Activated T-helper 1 cell treated with Interleukin-2 at 50 U/mL for 16 hours (primary cell): ENCODE data around the gene TP73.

Source experiments
- DNase-seq: peaks from one replicate; pipeline ENCODE4 v3.0.0-alpha.2; 2020; ENCODE audit warnings: low read depth

TP73 gene

DNA sequence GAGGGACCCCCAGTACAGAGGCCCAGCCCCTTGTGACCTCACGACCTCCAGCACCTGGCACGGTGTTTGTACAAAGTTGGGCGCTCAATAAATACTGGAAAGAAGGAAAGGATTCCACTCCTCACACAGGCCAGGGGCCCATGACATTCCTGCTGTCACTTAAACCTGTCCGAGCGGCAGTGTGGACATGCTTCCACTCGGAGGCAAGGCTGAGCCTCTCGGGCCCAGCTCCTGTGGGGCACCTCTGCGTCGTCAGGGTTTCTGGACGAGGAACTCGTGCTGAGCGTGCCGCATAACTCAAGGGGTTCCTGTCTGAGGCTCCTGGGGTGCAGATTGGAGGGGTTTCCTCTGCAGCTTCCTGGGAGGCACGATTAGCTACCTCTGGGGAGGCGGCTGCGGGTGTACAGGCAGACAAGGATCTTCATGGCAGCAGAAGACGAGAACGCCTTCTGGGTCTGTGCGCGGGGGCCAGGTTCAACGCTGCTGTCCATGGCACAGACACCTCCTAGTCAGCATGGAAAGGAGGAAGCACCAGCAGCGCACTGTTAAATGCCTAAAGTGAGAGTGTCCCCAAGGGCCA is 116.6 kb downstream of the TP73 start:
- no peak for DNase-seq

DNA sequence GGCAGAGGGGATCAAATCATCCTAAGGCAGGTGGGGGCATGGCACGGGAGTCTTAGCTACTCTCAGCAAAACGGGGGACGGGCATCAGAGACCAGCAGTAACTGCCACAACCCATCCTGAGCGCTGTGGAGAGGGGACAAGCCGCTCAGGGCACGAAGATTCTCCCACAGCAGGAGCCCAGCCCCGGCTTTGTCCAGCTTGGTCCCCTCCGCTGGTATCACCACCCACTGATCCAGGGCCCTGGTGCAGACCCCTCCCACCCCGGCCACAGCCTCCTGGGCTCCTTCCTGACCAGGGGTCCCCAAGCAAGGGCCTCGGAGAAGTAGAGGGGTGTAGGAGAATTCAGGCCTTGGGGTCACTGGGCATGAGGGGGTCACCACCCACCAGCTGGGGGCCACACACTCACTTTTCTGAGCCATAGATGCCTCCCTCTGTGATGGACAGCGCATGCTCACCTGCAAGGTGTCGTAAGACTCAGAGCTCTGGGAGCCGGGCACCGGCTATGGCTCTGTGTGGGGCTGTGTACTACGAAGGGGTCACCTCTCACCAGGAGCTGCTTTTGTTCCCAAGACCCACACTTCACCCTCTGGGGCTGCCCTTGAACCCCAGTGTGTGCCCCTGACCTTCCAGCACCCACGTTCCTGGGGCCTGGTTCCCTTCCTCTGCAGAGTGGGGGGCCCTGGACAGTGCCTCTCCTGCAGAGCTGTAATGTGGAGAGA is 117.9 kb downstream of the TP73 start:
- no peak for DNase-seq

DNA sequence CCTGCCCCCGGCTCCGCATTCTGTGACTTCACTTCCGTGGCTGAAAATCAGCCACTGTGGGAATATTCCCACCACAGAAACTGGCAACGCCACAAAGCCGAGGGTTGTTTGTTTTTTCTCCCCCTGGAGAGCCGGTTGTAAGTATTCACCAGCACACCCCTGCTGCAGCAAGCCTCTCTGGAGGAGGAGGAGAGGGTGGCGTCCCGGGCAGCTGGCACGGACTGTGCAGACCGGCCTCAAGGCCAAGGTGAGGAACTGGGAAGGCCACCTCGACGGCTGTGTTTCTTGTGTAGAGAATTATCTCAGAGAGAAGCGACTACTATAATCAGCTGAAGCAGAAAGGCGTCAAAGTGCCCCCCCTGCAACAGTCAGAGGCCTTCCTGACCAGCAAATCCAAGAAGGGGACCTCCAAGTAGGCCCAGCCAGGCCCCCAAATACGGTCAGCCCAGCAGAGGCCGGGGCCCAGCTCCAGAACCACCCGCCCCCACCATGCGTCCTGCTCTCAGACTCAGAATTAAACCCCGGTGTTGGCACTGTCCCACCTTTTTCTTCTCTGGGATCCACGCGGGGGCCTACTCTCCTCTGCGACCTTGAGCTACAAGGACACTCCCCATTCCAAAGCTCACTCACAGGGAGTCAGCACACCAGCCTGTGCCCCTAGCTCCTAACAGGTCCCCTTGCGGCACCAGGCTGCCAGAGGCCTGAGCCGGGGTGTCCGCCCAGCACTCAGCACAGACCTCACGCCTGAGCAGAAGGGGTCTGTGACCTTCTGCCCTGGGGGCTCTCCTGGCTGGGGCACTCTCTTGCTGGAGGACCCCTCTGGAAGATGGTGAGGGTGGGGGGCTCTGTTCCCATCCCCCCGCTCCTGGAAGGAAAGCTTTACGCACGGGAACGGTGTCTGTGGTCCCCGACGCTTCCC is 119.1 kb downstream of the TP73 start:
- no peak for DNase-seq

DNA sequence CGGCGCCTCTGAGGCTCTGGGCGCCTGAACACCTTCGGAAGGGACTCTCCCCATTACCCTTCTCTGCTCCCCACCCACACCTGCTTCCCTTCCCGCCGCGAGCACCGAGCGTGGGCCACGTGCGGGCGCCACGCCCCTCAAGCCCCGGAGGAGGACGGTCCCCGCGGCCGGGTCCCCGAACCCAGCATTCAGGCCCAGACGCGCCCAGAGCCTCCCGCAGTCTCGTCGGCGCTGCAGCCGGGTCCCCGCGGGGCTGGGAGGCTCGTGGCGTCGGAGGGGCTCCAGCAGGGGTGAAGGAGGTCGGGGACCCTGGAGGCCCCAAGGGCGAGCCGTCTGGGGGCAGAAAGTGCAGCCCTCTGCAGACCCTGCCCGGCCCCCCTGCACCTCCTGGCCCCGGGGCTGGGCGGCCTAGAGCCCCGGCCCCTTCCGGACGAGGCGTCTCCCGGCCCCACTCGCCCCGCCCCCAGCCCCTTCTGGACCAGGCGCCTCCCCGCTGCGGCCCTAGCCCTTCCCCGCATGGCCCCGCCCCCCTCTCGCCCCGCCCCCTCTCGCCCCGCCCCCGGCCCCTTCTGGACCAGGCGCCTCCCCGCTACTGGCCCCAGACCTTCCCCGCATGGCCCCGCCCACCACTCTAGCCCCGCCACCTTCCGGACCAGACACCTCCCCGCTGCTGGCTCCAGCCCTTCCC is 119.9 kb downstream of the TP73 start:
- DNase-seq: peak; percentile 81

- DNase-seq: no peak
These were observed 120.6 kb downstream of the TP73 start, which contains the start of gene SMIM1 for GRCh38 chr1:3772715-3773571. Gene SMIM1 (plus strand): TSS chr1:3772749. CDS start chr1:3775374, 2,625 bp downstream.

DNA sequence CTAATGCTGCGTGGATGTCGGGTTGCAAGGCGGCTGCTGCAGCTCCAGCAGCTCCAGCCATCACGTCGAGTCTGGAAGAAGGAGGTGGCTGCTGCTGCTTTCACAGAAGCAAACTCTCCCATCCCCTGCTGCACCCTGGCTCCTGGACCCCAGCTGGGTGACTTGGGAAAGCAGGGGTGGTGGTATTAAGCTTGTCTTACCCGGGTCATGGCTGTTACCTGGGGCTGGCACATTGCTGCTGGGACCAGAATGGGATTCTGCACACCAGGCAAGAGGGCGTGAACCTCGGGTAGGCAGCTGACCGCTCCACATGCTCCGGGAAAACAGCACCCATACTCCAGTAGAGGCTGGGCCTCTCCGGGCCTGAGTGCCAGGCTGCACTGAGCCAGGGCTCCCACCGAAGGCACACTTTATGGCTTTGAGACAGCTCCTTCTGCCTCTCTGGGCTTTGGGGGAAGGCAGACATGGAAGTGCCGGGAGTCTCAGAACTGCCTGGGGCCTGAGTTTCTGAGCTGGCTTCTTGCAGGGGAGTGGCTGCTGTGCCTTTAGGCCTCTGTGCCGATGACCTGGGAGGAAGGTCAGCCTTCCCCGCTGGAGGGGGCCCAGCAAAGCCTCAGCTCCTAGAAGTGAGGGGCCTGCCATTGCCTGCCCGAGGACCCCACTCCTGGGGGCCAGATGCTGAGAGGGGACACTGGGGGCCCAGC is 121.4 kb downstream of the TP73 start:
- no peak for DNase-seq

- no peak for DNase-seq
These were observed 122.1 kb downstream of the TP73 start for GRCh38 chr1:3774276-3774945.

GRCh38 chr1:3774946-3775489 is 122.7 kb downstream of the TP73 start:
- no peak for DNase-seq

DNA sequence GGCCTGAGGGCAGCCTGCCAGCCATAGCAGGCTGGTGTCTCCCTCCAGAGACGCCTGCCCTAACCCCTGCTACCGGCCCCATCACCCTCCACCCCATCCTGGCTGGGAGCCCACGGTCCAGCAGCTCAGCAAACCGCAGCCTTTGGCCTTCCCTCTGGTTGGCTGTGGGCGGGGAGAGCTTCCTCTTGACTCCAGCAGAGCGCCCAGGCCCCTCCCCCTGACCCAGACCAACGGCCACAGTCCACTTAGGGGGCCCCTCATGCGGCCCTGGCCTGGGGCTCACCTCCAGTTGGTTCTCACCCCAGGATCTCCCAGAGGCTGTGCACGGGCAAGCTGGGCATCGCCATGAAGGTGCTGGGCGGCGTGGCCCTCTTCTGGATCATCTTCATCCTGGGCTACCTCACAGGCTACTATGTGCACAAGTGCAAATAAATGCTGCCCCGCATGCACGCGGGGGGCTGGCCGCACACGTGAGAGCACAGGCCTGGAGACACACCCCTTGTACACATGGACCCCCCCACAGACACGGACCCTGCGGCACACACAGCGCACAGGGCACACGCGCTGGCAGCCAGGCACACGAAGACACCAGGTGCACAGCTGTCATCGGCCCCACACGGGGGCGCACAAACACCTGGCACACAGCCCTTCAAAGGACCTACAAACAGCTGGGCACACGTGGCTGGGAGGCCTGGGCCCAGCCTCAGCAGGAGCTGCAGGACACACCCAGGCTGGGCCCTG is 123.3 kb downstream of the TP73 start:
- peak; percentile 32 for DNase-seq

DNA sequence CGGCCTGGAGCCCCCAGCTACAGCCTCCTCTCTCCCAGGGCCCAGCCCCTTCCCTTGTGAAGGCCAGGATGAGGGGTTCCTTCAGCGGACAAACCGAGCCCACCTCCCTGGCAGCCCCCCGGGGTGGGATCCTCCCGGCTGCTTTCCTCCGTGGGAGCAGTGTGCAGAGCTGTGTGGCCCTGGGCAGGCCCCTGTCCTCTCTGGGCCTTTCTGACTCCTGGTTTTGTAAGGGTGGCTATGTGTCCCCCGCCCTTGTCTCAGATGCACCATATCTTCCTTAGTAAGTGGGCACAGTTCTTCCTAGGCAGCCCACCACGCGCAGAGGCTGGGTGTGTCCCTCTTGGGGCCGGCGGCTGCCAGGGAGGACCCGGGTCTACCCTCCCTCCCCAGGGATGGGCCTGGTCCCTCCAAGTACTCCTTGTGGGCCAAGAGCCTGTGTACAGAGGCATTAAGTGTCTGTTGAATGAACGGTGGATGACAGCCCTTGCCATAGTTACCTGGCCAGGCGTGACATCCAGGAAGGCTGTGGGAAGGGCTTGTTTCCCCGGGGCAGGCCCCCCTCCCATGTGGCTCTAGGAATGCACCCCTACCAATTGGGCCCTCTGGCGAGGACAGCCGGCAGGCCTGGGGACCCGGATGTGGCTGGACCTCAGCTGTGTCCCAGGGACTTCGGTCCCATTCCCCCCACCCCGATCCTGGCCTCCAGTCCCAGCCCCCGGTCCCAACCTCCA is 124.1 kb downstream of the TP73 start:
- no peak for DNase-seq

GRCh38 chr1:3777078-3777547 is 124.8 kb downstream of the TP73 start:
- DNase-seq: no peak

DNA sequence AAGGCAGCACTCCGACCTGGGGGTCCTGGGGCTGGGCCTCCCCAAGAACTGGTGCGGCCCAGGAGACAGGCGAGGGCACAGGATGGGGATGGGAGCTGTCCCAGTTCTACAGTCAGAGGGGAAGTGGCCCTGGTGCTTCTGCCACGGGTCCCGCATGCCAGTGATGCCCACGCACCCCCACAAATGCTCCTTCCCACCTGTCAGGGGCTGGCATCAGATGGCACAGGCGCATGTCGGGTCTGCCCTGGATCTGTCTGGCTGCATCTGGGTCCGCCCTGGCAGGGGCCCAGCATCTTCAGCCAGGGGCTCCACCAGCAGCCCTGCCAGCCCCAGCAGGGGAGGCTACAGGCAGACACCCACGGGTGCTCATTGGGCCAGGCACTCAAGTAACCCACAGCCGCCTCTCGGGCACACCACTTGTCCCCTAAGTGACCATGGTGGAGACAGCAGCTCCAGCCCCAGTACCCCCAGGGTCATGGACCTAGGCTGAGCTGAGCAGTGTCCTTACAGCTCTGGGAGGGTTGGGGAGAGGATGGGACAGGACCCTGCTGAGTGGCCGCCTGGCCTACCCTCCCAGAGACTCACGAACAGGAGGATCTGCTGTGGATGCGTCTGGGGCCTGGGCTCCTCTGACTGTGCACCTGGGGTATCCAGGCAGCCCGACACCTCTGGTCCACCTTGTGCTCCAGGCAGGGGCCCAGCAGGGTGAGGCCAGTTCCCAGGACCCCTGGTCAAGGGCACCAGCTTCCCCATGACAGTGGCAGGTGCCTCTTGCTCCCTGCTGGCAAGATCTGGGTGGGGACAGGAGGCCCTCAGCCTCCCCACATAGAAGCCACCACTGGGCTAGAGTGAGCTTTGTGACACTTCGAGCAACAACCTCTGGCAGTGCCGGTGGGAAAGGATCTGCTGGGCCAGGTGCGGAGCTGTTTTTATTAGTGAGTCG is 125.6 kb downstream of the TP73 start:
- DNase-seq: no peak

DNA sequence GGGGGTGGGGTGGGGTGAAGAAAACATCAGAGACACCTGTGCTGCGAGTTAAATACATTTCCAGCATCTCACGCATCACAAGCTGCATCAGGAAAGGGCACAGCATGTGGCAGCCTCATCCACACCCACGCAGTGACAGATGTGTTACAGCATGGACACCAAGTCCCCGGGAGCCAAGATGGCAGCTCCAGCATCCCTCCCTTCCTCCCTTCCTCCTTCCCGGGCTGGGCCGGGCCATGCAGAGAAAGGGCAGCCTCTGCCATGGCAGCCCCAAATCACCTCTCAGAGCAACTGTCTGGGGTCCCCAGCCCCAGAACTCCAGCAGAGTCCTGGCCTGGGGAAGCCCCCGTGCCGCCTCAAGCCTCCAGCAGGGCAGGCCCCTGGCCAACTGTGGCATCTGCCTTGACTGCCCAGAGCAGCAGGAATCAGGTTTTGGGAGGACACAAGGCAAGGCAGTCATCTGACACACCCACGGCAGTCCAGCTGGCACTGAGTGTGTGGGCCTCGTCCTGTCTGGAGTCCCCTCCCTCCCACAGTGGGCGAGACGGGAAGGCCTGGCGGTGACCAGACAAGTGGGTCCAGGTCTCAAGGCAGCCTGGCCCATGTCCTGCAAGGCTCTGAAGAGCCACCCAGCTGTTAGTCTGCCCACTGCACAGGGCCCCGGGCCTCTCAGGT is 126.4 kb downstream of the TP73 start:
- no peak for DNase-seq

DNA sequence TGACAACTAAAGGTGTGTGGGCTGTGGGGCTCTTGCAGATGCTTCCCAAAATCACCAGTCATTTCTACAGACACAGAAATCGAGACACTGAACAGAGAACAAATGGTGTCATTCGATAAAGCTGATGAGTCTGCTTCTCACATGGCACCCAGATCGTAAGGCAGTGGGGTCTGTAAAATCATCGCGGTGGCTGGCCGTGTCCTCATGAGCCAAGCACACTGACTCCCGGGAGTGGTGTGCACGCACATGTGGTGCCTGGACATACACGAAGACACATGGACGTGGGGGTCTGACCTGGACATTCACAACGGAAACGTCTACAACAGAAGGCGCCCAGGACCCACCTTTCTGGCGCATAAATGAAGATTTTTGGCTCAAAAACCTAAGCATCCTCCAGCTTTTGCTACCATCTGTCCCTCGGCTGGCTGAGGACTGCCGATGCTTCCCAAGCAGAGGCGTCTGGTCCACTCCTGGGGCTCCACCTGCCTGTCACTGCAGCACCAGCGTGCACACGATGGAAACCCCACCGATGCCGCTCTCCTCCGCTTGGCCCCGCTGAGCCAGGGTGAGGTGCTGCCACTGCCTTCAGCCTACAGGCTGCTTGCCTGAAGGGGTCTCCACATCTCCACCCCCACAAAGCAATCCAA is 127.1 kb downstream of the TP73 start:
- DNase-seq: no peak

GRCh38 chr1:3779912-3780416 is 127.6 kb downstream of the TP73 start:
- no peak for DNase-seq

DNA sequence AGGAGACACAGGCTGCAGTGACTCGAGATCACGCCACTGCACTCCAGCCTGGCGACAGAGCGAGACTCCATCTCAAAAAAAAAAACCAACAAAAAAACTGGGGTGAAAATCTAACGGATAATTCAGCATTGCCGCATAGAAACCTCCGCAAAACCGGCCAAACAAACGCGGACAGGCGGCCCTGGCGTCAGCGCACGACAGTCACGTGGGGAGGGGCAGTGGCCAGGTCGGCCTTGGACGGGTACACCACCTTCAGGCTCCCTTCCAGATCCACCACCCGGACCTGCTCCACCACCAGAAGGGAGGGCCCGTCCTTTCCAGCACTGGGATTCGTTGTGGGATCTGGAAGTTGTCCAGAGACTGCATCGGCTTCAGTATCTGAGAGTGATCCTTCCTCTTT is 128.6 kb downstream of the TP73 start:
- no peak for DNase-seq
